ENCODE data around the gene SMC3. TPM values are rescaled to one million over a fixed set of nuclear protein-coding genes. Genes with fewer than 3 reads are reported as not detected.
A peak's percentile ranks its signal among the peaks of the same experiment; 100 is the strongest.

SMC3 gene
- total RNA-seq, 6 donors from 2014 or later = 13.7 to 45.9 (median 23.0) TPM

GRCh38 chr10:110548002-110548401, 19.5 kb upstream of the SMC3 start:
- WGBS, 2 donors = 64 to 70% methylated on average over 5 of the region's 5 CpGs
- TF ChIP-seq POLR2A (IDR thresholded peaks at IDR 0.05) (no peak), CTCF (IDR thresholded peaks at IDR 0.05) (no peak), POLR2AphosphoS5 (IDR thresholded peaks at IDR 0.05) (no peak), EP300 (IDR thresholded peaks at IDR 0.05) (no peak)

DNA sequence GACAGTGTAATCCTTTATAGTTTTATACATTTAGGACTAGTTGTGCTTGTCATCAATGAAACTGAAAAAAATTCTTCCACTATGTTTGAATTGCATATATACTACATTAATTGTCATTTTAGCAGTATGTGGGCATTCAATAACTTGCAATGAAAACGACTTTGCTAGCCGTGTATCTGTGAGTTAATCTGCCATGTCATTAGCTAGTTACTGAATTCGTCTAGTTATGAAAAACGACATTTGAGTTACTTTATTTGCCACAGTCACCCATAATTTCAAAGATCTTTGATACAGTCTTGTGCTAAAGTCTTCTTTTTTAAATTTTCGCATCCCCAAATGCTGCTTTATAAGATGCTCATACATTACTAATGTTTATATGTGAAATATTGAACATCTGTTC, 18.3 kb upstream of the SMC3 start:
- DNase-seq = no peak
- no peak for ATAC-seq (ENCODE audit: low FRiP score in 2 of 2)
- Histone ChIP-seq H3K9me3 (no peaks in the 10 kb centered on the region), H3K36me3 (no peaks in the 10 kb centered on the region), H3K27me3 (no peaks in the 10 kb centered on the region), H3K27ac (no peak overlapping the region), H3K4me1 (peaks cover 0 to 8% (median 5%) of the 10 kb centered on the region in 4 donors), H3K4me3 (no peak overlapping the region)
- 85 to 88% methylated on average over 5 of the region's 5 CpGs for WGBS, 2 donors
- TF ChIP-seq EP300 (IDR thresholded peaks at IDR 0.05) (no peak), CTCF (IDR thresholded peaks at IDR 0.05) (no peak), POLR2AphosphoS5 (IDR thresholded peaks at IDR 0.05) (no peak)

More at GRCh38 chr10:110548002-110548401, 19.5 kb upstream of the SMC3 start:
- DNase-seq (no peak), ATAC-seq (ENCODE audit: low FRiP score in 2 of 2) (no peak)
- no peak overlapping the region for H3K27ac ChIP-seq
- H3K4me1 ChIP-seq = peaks cover 0 to 8% (median 5%) of the 10 kb centered on the region in 4 donors
- H3K36me3 ChIP-seq = no peaks in the 10 kb centered on the region
- no peaks in the 10 kb centered on the region for H3K27me3 ChIP-seq
- no peak overlapping the region for H3K4me3 ChIP-seq
- H3K9me3 ChIP-seq = no peaks in the 10 kb centered on the region

DNA sequence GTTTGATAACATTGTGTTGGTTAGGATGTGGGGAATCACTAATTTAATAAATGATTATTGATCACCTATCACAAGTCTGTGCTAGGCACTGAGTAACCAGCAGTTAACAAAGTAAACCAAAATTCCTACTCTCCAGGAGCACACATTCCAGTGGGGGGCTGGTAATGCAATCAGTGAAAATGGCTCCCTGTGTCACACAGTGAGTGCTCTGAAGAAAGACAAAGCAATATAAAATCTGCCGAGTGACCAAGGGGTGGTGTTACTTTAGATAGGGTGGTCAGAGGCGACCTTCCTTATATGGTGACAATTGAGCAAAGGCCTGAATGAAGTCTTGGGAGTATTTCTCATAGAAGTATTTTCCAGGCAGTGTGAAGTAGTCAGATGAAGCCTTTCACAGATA, 13.6 kb upstream of the SMC3 start:
- H3K27me3 ChIP-seq = no peaks in the 10 kb centered on the region
- no peaks in the 10 kb centered on the region for H3K4me1 ChIP-seq
- no peaks in the 10 kb centered on the region for H3K36me3 ChIP-seq
- WGBS, 2 donors = 44 to 73% methylated on average over 2 of the region's 2 CpGs
- ATAC-seq (ENCODE audit: low FRiP score in 2 of 2) (no peak), DNase-seq (no peak)
- H3K4me3 ChIP-seq = no peak overlapping the region
- TF ChIP-seq CTCF (IDR thresholded peaks at IDR 0.05) (no peak), EP300 (IDR thresholded peaks at IDR 0.05) (no peak), POLR2A (IDR thresholded peaks at IDR 0.05) (no peak), POLR2AphosphoS5 (IDR thresholded peaks at IDR 0.05) (no peak)
- no peaks in the 10 kb centered on the region for H3K9me3 ChIP-seq
- no peak overlapping the region for H3K27ac ChIP-seq

GRCh38 chr10:110556296-110556695, 11.2 kb upstream of the SMC3 start:
- Histone ChIP-seq H3K9me3 (no peaks in the 10 kb centered on the region), H3K27me3 (no peaks in the 10 kb centered on the region), H3K4me3 (no peak overlapping the region), H3K4me1 (no peaks in the 10 kb centered on the region), H3K27ac (no peak overlapping the region), H3K36me3 (no peaks in the 10 kb centered on the region)
- no peak for TF ChIP-seq CTCF (IDR thresholded peaks at IDR 0.05)
- TF ChIP-seq POLR2AphosphoS5 (IDR thresholded peaks at IDR 0.05) = no peak
- TF ChIP-seq EP300 (IDR thresholded peaks at IDR 0.05) = no peak
- TF ChIP-seq POLR2A (IDR thresholded peaks at IDR 0.05) = no peak
- WGBS, 2 donors = 88 to 100% methylated on average over 1 of the region's 1 CpG
- no peak for ATAC-seq (ENCODE audit: low FRiP score in 2 of 2)
- DNase-seq = no peak

DNA sequence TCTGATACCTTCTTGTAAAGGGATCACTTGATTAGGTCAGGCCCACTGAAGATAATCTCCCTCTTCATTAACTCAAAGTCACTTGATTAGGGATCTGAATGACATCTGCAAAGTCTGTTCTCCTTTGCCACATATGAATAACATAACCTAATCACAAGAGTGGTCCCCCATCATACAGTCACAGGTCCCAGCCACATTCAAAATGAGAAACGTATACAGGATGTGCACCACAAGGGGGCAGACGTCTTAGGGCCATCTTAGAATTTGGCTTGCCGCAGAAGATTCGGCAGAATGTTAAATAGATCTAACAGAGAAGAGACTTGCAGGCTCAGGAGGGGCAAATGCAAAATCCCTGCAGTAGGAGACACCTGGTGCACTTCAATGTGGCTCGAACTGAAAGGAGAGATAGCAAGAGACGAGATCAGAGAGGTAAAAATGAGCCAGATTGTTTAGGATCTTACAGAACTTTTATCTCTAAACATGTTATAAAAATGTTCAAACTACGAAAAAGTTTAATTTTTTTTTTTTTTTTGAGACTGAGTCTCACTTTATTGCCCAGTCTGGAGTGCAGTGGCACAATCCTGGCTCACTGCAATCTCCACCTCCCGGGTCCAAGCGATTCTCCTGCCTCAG, 10.4 kb upstream of the SMC3 start:
- WGBS, 2 donors = 47 to 52% methylated on average over 9 of the region's 9 CpGs
- Histone ChIP-seq H3K4me3 (no peak overlapping the region), H3K9me3 (no peaks in the 10 kb centered on the region), H3K4me1 (no peaks in the 10 kb centered on the region), H3K27ac (no peak overlapping the region), H3K36me3 (no peaks in the 10 kb centered on the region), H3K27me3 (no peaks in the 10 kb centered on the region)
- no peak for TF ChIP-seq EP300 (IDR thresholded peaks at IDR 0.05)
- peak in 5 of 6 experiments; percentile 35 to 55 (median 48) for TF ChIP-seq CTCF (IDR thresholded peaks at IDR 0.05)
- DNase-seq (peak in 1 of 2 donors; percentile 32), ATAC-seq (ENCODE audit: low FRiP score in 2 of 2) (peak in 1 of 2 donors; percentile 83)
